SKM-1 treated with dmso at 0.1 percent for 144 hours (cell line): ENCODE measurements around the gene TRAT1.

ENCODE experiments used
- DNase-seq: peaks from one replicate; lab custom pipeline; 2025; ENCODE audit not compliant: unreplicated experiment; lab: John Stamatoyannopoulos, UW

TRAT1 gene

GRCh38 chr3:108849075-108849474 is 26.5 kb downstream of the TRAT1 start:
- no peak for DNase-seq

GRCh38 chr3:108861401-108861800 is 38.8 kb downstream of the TRAT1 start:
- DNase-seq = no peak

GRCh38 chr3:108862865-108863798 is 40.5 kb downstream of the TRAT1 start:
- no peak for DNase-seq

GRCh38 chr3:108863799-108864135 is 41.2 kb downstream of the TRAT1 start:
- DNase-seq = no peak

GRCh38 chr3:108877901-108878300 is 55.3 kb downstream of the TRAT1 start:
- DNase-seq = no peak

- DNase-seq = no peak
These were observed 57.3 kb downstream of the TRAT1 start for GRCh38 chr3:108879915-108880314.

GRCh38 chr3:108882762-108883161 is 60.2 kb downstream of the TRAT1 start:
- no peak for DNase-seq

GRCh38 chr3:108883373-108883772 is 60.8 kb downstream of the TRAT1 start:
- DNase-seq = no peak

GRCh38 chr3:108887121-108887520 is 64.5 kb downstream of the TRAT1 start:
- no peak for DNase-seq

GRCh38 chr3:108887777-108888176 is 65.2 kb downstream of the TRAT1 start:
- no peak for DNase-seq

GRCh38 chr3:108891833-108892232 is 69.2 kb downstream of the TRAT1 start:
- no peak for DNase-seq

GRCh38 chr3:108894981-108895380 is 72.4 kb downstream of the TRAT1 start:
- no peak for DNase-seq

- no peak for DNase-seq
These were observed 75.3 kb downstream of the TRAT1 start for GRCh38 chr3:108897883-108898282.

- DNase-seq = no peak
These were observed 76.9 kb downstream of the TRAT1 start for GRCh38 chr3:108899530-108899929.
